IMR-90 (cell line): ENCODE results near the gene SNX5. TPM values are rescaled to one million over a fixed set of nuclear protein-coding genes. Genes with fewer than 3 reads are reported as not detected.
A peak's percentile ranks its signal among the peaks of the same experiment; 100 is the strongest.

Experiments used
- ATAC-seq: fragments of 200-7000 bp; cut with Tn5 transposase; 2 replicates; pipeline ENCODE4 v1.9.1; 2020; ENCODE audit warnings: low read depth, mild to moderate bottlenecking, moderate library complexity
- BruUV-seq: library from RNA; stranded (reverse); fragments of 400-500 nt; replicated peaks from 2 replicates; lab custom pipeline; 2021; lab: Mats Ljungman, UMichigan
- CTCF ChIA-PET: fragments of 300-600 bp; formaldehyde crosslinking; extraction: SDS; loops from one replicate; lab custom pipeline; 2021; ENCODE audit warnings: antibody characterized with exemption; lab: Yijun Ruan, JAX
- POLR2A ChIA-PET: fragments of 300-600 bp; sonication (Branson Sonifier 250); formaldehyde crosslinking; loops from one replicate; lab custom pipeline; 2022; ENCODE audit warnings: antibody characterized with exemption; ENCODE audit not compliant: unreplicated experiment; lab: Charles Lee
- DNase-seq: peaks from one replicate; pipeline ENCODE4 v3.0.0; 2013
- H2AFZ ChIP-seq: replicated peaks from 2 replicates; pipeline ENCODE3; 2013; ENCODE audit warnings: low read length, mild to moderate bottlenecking; ENCODE audit not compliant: poor library complexity
- H2AK5ac ChIP-seq: 2 replicates; pipeline ENCODE4 v1.6.1; 2013; ENCODE audit warnings: low read depth, low read length, inconsistent platforms
- H2AK9ac ChIP-seq: replicated peaks from 2 replicates; pipeline ENCODE3; 2013; ENCODE audit warnings: mild to moderate bottlenecking, low read depth, low read length, moderate library complexity; ENCODE audit not compliant: poor library complexity
- H2BK120ac ChIP-seq: 2 replicates; pipeline ENCODE4 v1.6.1; 2013; ENCODE audit warnings: low read depth, low read length, inconsistent platforms
- H2BK15ac ChIP-seq: 3 replicates; pipeline ENCODE4 v1.6.1; 2013; ENCODE audit warnings: low read depth, low read length, inconsistent platforms
- H2BK20ac ChIP-seq: 2 replicates; pipeline ENCODE4 v1.6.1; 2013; ENCODE audit warnings: low read depth, mild to moderate bottlenecking, inconsistent platforms, low read length, moderate library complexity
- H2BK5ac ChIP-seq: 2 replicates; pipeline ENCODE4 v1.6.1; 2013; ENCODE audit warnings: mild to moderate bottlenecking, low read depth, low read length, inconsistent platforms; ENCODE audit not compliant: poor library complexity, severe bottlenecking
- H3K14ac ChIP-seq: replicated peaks from 2 replicates; pipeline ENCODE4 v1.6.1; 2013; ENCODE audit warnings: low read depth, low read length, inconsistent platforms
- H3K18ac ChIP-seq: 2 replicates; pipeline ENCODE4 v1.6.1; 2013; ENCODE audit warnings: low read depth, low read length, control low read depth
- H3K23ac ChIP-seq: 2 replicates; pipeline ENCODE4 v1.6.1; 2013; ENCODE audit warnings: low read depth, low read length, inconsistent platforms
- H3K27ac ChIP-seq: 2 replicates; pipeline ENCODE4 v1.5.1; 2013; ENCODE audit warnings: mild to moderate bottlenecking, control low read depth, low read length; ENCODE audit not compliant: insufficient read depth
- H3K27me3 ChIP-seq: 2 replicates; pipeline ENCODE4 v1.6.1; 2013; ENCODE audit warnings: low read length; ENCODE audit not compliant: control insufficient read depth, insufficient read depth
- H3K36me3 ChIP-seq: 2 replicates; pipeline ENCODE4 v1.6.1; 2013; ENCODE audit warnings: low read length, mixed read lengths; ENCODE audit not compliant: control insufficient read depth, insufficient read depth
- H3K4ac ChIP-seq: 2 replicates; pipeline ENCODE4 v1.6.1; 2013; ENCODE audit warnings: low read depth, low read length, inconsistent platforms
- H3K4me1 ChIP-seq: 2 replicates; pipeline ENCODE4 v1.6.1; 2013; ENCODE audit warnings: low read length, mixed read lengths; ENCODE audit not compliant: control insufficient read depth, insufficient read depth
- H3K4me2 ChIP-seq: 2 replicates; pipeline ENCODE4 v1.6.1; 2013; ENCODE audit warnings: low read depth, mild to moderate bottlenecking, control low read depth, low read length, moderate library complexity
- H3K4me3 ChIP-seq: 2 replicates; pipeline ENCODE4 v1.5.1; 2013; ENCODE audit warnings: low read depth, mild to moderate bottlenecking, control low read depth, low read length, moderate library complexity; ENCODE audit not compliant: insufficient read depth
- H3K56ac ChIP-seq: 2 replicates; pipeline ENCODE4 v1.6.1; 2013; ENCODE audit warnings: low read length, inconsistent platforms; ENCODE audit not compliant: insufficient read depth; ENCODE audit errors: extremely low read depth
- H3K79me1 ChIP-seq, 2 experiments: 2 replicates each; pipeline ENCODE4 v1.6.1; 2013; ENCODE audit warnings: low read length in 2 of 2, inconsistent platforms in 1 of 2, low read depth in 1 of 2
- H3K9ac ChIP-seq: 2 replicates; pipeline ENCODE4 v1.6.1; 2013; ENCODE audit warnings: low read depth, low read length, control low read depth
- H3K9me1 ChIP-seq: 2 replicates; pipeline ENCODE4 v1.6.1; 2013; ENCODE audit warnings: low read length, inconsistent platforms; ENCODE audit not compliant: insufficient read depth
- H3K9me3 ChIP-seq: 2 replicates; pipeline ENCODE4 v1.6.1; 2013; ENCODE audit warnings: low read length; ENCODE audit not compliant: control insufficient read depth, insufficient read depth
- H4K20me1 ChIP-seq: 2 replicates; pipeline ENCODE4 v1.6.1; 2013; ENCODE audit warnings: low read length, inconsistent platforms; ENCODE audit not compliant: insufficient read depth
- H4K5ac ChIP-seq: 2 replicates; pipeline ENCODE4 v1.6.1; 2013; ENCODE audit warnings: mild to moderate bottlenecking, low read depth, low read length, control low read depth
- H4K8ac ChIP-seq, 2 experiments: 2 replicates each; pipeline ENCODE4 v1.6.1; 2013; ENCODE audit warnings: low read depth in 2 of 2, low read length in 2 of 2, control low read depth in 1 of 2, inconsistent platforms in 1 of 2
- H4K91ac ChIP-seq: 2 replicates; pipeline ENCODE4 v1.6.1; 2013; ENCODE audit warnings: low read depth, low read length, inconsistent platforms; ENCODE audit not compliant: insufficient read depth
- BHLHE40 ChIP-seq: fragments of 150-350 bp; IDR thresholded peaks from 2 replicates; pipeline ENCODE4 v1.6.1; 2016; ENCODE audit warnings: mild to moderate bottlenecking, low read depth, low read length
- CEBPB ChIP-seq: IDR thresholded peaks from 2 replicates; pipeline ENCODE4 v1.6.1; 2012; ENCODE audit warnings: low read depth, low read length, improper control_type of control experiment
- CHD1 ChIP-seq: IDR thresholded peaks from 2 replicates; pipeline ENCODE4 v1.6.1; 2012; ENCODE audit warnings: low read depth, low read length, improper control_type of control experiment
- FOS ChIP-seq: fragments of 150-350 bp; IDR thresholded peaks from 2 replicates; pipeline ENCODE4 v1.6.1; 2016; ENCODE audit warnings: low read depth, low read length
- MAFK ChIP-seq: IDR thresholded peaks from 2 replicates; pipeline ENCODE4 v1.6.1; 2012; ENCODE audit warnings: low read depth, low read length, improper control_type of control experiment
- MAZ ChIP-seq: IDR thresholded peaks from 2 replicates; pipeline ENCODE4 v1.6.1; 2012; ENCODE audit warnings: low read depth, mild to moderate bottlenecking, low read length, improper control_type of control experiment, moderate library complexity, borderline replicate concordance
- MXI1 ChIP-seq: IDR thresholded peaks from 2 replicates; pipeline ENCODE4 v1.6.1; 2012; ENCODE audit warnings: low read depth, mild to moderate bottlenecking, low read length, moderate library complexity, borderline replicate concordance
- NFE2L2 ChIP-seq: fragments of 150-350 bp; IDR thresholded peaks from 2 replicates; pipeline ENCODE4 v1.6.1; 2016; ENCODE audit warnings: low read depth, mild to moderate bottlenecking, low read length
- POLR2A ChIP-seq: IDR thresholded peaks from 2 replicates; pipeline ENCODE4 v1.6.1; 2012; ENCODE audit warnings: mild to moderate bottlenecking, low read depth, low read length
- RAD21 ChIP-seq: IDR thresholded peaks from 2 replicates; pipeline ENCODE4 v1.6.1; 2012; ENCODE audit warnings: low read length, improper control_type of control experiment
- RCOR1 ChIP-seq: IDR thresholded peaks from 2 replicates; pipeline ENCODE4 v1.6.1; 2012; ENCODE audit warnings: mild to moderate bottlenecking, low read length, improper control_type of control experiment; ENCODE audit not compliant: insufficient replicate concordance
- SMC3 ChIP-seq: fragments of 150-350 bp; IDR thresholded peaks from 2 replicates; pipeline ENCODE4 v1.6.1; 2016; ENCODE audit warnings: low read depth, mild to moderate bottlenecking, antibody characterized with exemption, low read length, moderate library complexity
- WGBS, 2 experiments: methylation state at CpG; one replicate each; pipeline versions ENCODE4 v1.1.5 to v1.1.7; 2013; ENCODE audit warnings: missing lambda C conversion rate in 2 of 2; ENCODE audit not compliant: insufficient read length in 1 of 2; ENCODE audit errors: extremely low coverage in 2 of 2; 5-methylcytosine and 5-hydroxymethylcytosine counted together
- dilution Hi-C: fragments of 300-500 bp; cut with HindIII; formaldehyde crosslinking; loops from one replicate; pipeline ENCODE4 v1.14.3; 2018; ENCODE audit warnings: low sequenced_read_pairs; ENCODE audit not compliant: unreplicated experiment
- in situ Hi-C: fragments of 300-500 bp; cut with MboI; formaldehyde crosslinking; loops from 3 replicates; pipeline ENCODE4 v1.14.3; 2019; ENCODE audit warnings: low sequenced_read_pairs, inconsistent platforms, mixed read lengths
- intact Hi-C: fragments of 100-400 bp; cut with micrococcal nuclease; formaldehyde crosslinking; loops from 2 replicates; pipeline ENCODE4 v1.10.0; 2022
- polyA plus RNA-seq, 3 experiments: library from polyadenylated mRNA; depleted of rRNA; stranded (reverse); fragments of >200 nt; gene quantifications; 2 replicates each; pipeline ENCODE4 v1.2.3, GENCODE V29; 2012; ENCODE audit warnings: low replicate concordance in 1 of 3
- total RNA-seq: library from RNA; depleted of rRNA; stranded (reverse); fragments of >200 nt; gene quantifications from 2 replicates; pipeline ENCODE4 v1.2.3, GENCODE V29; 2012
- TF ChIP-seq, protein P1 (sequence below): conservative IDR thresholded peaks from 2 replicates; pipeline ENCODE4 v1.5.1; 2012; ENCODE audit warnings: mild to moderate bottlenecking, low read depth, low read length, improper control_type of control experiment
- TF ChIP-seq, protein P2 (sequence below): fragments of 150-350 bp; IDR thresholded peaks from 2 replicates; pipeline ENCODE4 v1.6.1; 2016; ENCODE audit warnings: low read depth, mild to moderate bottlenecking, low read length, moderate library complexity, borderline replicate concordance
- TF ChIP-seq, protein P3 (sequence below): fragments of 150-350 bp; IDR thresholded peaks from 2 replicates; pipeline ENCODE4 v1.6.1; 2017; ENCODE audit warnings: mild to moderate bottlenecking, antibody characterized with exemption, low read length, low read depth

The SNX5 gene
- total and polyA plus RNA-seq, 2 of the 4 experiments (the other 2 are of a cell fraction), result 65.4 to 92.8 TPM

DNA sequence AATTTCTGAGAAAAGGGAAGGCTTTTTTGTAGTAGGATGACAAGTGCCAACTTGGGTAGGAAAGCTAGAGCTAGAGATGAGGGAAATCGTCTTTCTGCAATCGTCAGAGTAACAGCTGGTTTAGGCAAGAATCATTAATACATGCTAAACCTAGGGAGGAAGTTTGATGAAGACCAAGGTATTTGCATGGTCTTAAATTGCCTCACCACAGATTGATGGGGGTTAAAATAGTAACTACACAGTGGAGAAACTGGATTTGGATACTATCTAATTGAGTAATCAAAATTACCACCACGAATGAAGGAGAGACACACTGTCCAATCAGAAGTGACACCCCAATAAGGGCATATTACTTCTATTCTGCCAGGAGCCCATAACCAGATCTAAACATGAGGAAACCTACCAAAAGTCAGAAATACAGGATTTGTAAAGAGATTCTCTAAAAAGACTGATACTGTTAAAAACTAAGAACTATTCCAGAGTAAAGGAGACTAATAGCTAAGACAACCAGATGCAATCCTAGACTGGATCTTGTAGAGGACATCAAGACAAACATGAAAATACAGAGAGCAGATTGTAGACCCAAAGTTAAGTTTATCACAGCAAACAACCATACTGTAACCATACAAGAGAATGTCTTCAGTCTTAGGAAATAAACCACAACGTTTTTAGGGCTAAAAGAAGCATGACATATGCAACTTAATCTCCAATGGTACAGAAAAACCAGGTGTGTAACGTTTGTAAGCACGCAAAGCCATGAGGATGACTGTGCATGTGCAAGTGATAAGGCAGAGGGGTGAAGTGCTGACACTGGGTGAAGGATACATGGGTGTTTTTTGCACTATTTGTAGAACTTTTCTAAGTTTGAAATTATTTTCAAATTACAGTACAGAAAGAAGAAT is 21.8 kb downstream of the SNX5 start:
- H4K8ac ChIP-seq, result no peak overlapping the region
- ChIA-PET CTCF (interaction anchor here (2.8 kb wide), 1 partner anchor 8 kb away, joined by 7 read pairs; no protein-coding TSS in a partner anchor), POLR2A (no interaction called here)
- H3K9me3 ChIP-seq, result no peaks in the 10 kb centered on the region
- no peak overlapping the region for H3K9ac ChIP-seq
- no peak overlapping the region for H3K4ac ChIP-seq
- H3K23ac ChIP-seq, result peak overlapping the region; percentile 82; the same call in 1 of the 2 replicates
- no peak overlapping the region for H3K27ac ChIP-seq
- no peak overlapping the region for H3K4me2 ChIP-seq
- H3K56ac ChIP-seq, result no peak overlapping the region
- no CpG with 5 or more reads among the region's 6 CpGs for WGBS, 2 experiments
- H2AK9ac ChIP-seq, result no peak overlapping the region
- H2BK5ac ChIP-seq, result no peak overlapping the region
- no peak overlapping the region for H2BK20ac ChIP-seq
- peaks cover 10% of the 10 kb centered on the region for H4K20me1 ChIP-seq
- dilution Hi-C loops, result no loop called here
- H2AFZ ChIP-seq, result no peak overlapping the region
- ATAC-seq (no peak), DNase-seq (no peak)
- H3K9me1 ChIP-seq, result peaks cover 3% of the 10 kb centered on the region
- no peak overlapping the region for H2BK120ac ChIP-seq
- H3K18ac ChIP-seq, result no peak overlapping the region
- H3K4me3 ChIP-seq, result no peak overlapping the region
- in situ Hi-C loops, result no loop called here
- H2BK15ac ChIP-seq, result no peak overlapping the region
- BruUV-seq, result TSS peak; percentile 2
- peaks cover 48 to 60% of the 10 kb centered on the region in 2 experiments for H3K79me1 ChIP-seq
- H3K14ac ChIP-seq, result no peak overlapping the region
- H3K27me3 ChIP-seq, result no peaks in the 10 kb centered on the region
- intact Hi-C loops, result no loop called here
- H3K4me1 ChIP-seq, result no peaks in the 10 kb centered on the region
- no peak overlapping the region for H2AK5ac ChIP-seq
- peaks cover 62% of the 10 kb centered on the region for H3K36me3 ChIP-seq
- H4K5ac ChIP-seq, result no peak overlapping the region
- no peak overlapping the region for H4K91ac ChIP-seq
- TF ChIP-seq CEBPB, result no peak
- TF ChIP-seq MAZ, result no peak
- no peak for TF ChIP-seq BHLHE40
- no peak for TF ChIP-seq NFE2L2
- no peak for TF ChIP-seq POLR2A
- TF ChIP-seq, protein P1, sequence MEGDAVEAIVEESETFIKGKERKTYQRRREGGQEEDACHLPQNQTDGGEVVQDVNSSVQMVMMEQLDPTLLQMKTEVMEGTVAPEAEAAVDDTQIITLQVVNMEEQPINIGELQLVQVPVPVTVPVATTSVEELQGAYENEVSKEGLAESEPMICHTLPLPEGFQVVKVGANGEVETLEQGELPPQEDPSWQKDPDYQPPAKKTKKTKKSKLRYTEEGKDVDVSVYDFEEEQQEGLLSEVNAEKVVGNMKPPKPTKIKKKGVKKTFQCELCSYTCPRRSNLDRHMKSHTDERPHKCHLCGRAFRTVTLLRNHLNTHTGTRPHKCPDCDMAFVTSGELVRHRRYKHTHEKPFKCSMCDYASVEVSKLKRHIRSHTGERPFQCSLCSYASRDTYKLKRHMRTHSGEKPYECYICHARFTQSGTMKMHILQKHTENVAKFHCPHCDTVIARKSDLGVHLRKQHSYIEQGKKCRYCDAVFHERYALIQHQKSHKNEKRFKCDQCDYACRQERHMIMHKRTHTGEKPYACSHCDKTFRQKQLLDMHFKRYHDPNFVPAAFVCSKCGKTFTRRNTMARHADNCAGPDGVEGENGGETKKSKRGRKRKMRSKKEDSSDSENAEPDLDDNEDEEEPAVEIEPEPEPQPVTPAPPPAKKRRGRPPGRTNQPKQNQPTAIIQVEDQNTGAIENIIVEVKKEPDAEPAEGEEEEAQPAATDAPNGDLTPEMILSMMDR, result no peak
- TF ChIP-seq MAFK, result no peak
- TF ChIP-seq SMC3, result no peak
- no peak for TF ChIP-seq FOS
- no peak for TF ChIP-seq RAD21
- TF ChIP-seq, protein P2, sequence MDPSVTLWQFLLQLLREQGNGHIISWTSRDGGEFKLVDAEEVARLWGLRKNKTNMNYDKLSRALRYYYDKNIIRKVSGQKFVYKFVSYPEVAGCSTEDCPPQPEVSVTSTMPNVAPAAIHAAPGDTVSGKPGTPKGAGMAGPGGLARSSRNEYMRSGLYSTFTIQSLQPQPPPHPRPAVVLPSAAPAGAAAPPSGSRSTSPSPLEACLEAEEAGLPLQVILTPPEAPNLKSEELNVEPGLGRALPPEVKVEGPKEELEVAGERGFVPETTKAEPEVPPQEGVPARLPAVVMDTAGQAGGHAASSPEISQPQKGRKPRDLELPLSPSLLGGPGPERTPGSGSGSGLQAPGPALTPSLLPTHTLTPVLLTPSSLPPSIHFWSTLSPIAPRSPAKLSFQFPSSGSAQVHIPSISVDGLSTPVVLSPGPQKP, result no peak
- TF ChIP-seq CHD1, result no peak
- no peak for TF ChIP-seq MXI1
- no peak for TF ChIP-seq RCOR1
- TF ChIP-seq, protein P3, sequence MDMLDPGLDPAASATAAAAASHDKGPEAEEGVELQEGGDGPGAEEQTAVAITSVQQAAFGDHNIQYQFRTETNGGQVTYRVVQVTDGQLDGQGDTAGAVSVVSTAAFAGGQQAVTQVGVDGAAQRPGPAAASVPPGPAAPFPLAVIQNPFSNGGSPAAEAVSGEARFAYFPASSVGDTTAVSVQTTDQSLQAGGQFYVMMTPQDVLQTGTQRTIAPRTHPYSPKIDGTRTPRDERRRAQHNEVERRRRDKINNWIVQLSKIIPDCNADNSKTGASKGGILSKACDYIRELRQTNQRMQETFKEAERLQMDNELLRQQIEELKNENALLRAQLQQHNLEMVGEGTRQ, result no peak
